Measurements from ENCODE around the gene ASMT. TPM values are rescaled to one million over a fixed set of nuclear protein-coding genes. Genes with fewer than 3 reads are reported as not detected.

ASMT gene
- total RNA-seq, 6 donors from 2014 or later: 2.2 TPM; not detected in 5

GRCh38 chrX:1598021-1598875 lies 16.6 kb upstream of the ASMT start:
- Histone ChIP-seq H3K27ac (no peak overlapping the region), H3K36me3 (peaks cover 74 to 100% (median 95%) of the 10 kb centered on the region in 4 donors), H3K27me3 (no peaks in the 10 kb centered on the region), H3K9me3 (peaks cover 0 to 8% (median 0%) of the 10 kb centered on the region in 4 donors), H3K4me3 (no peak overlapping the region), H3K4me1 (peaks cover 5 to 19% (median 11%) of the 10 kb centered on the region in 4 donors)
- no peak for ATAC-seq (ENCODE audit: low FRiP score in 2 of 2)
- WGBS, 2 donors: 91 to 92% methylated on average over 21 to 43 of the region's 50 CpGs
- no peak for DNase-seq
- TF ChIP-seq EP300 (IDR thresholded peaks at IDR 0.05) (no peak), CTCF (IDR thresholded peaks at IDR 0.05) (no peak), POLR2AphosphoS5 (IDR thresholded peaks at IDR 0.05) (no peak), POLR2A (IDR thresholded peaks at IDR 0.05) (no peak)

GRCh38 chrX:1598876-1599790 lies 15.7 kb upstream of the ASMT start:
- no peak for TF ChIP-seq CTCF (IDR thresholded peaks at IDR 0.05)
- TF ChIP-seq EP300 (IDR thresholded peaks at IDR 0.05): no peak
- TF ChIP-seq POLR2A (IDR thresholded peaks at IDR 0.05): no peak
- TF ChIP-seq POLR2AphosphoS5 (IDR thresholded peaks at IDR 0.05): no peak
- Histone ChIP-seq H3K4me3 (no peak overlapping the region), H3K27ac (no peak overlapping the region), H3K4me1 (peaks cover 0 to 10% (median 4%) of the 10 kb centered on the region in 4 donors), H3K9me3 (peaks cover 0 to 8% (median 0%) of the 10 kb centered on the region in 4 donors), H3K27me3 (no peaks in the 10 kb centered on the region), H3K36me3 (peaks cover 67 to 97% (median 90%) of the 10 kb centered on the region in 4 donors)
- no peak for ATAC-seq (ENCODE audit: low FRiP score in 2 of 2)
- no peak for DNase-seq
- 85 to 93% methylated on average over 24 to 40 of the region's 57 CpGs for WGBS, 2 donors

- TF ChIP-seq POLR2A (IDR thresholded peaks at IDR 0.05) (no peak), EP300 (IDR thresholded peaks at IDR 0.05) (no peak), CTCF (IDR thresholded peaks at IDR 0.05) (no peak)
- Histone ChIP-seq H3K4me1 (peaks cover 0 to 2% (median 0%) of the 10 kb centered on the region in 4 donors), H3K27me3 (no peaks in the 10 kb centered on the region), H3K4me3 (no peak overlapping the region), H3K36me3 (peaks cover 63 to 96% (median 84%) of the 10 kb centered on the region in 4 donors), H3K27ac (no peak overlapping the region), H3K9me3 (peaks cover 0 to 8% (median 0%) of the 10 kb centered on the region in 4 donors)
- WGBS, 2 donors: 94 to 97% methylated on average over 24 to 27 of the region's 36 CpGs
- DNase-seq (no peak), ATAC-seq (ENCODE audit: low FRiP score in 2 of 2) (no peak)
These were observed 15.0 kb upstream of the ASMT start for GRCh38 chrX:1599791-1600405.

GRCh38 chrX:1600406-1601050 lies 14.3 kb upstream of the ASMT start:
- WGBS, 2 donors: 93 to 97% methylated on average over 26 to 35 of the region's 52 CpGs
- Histone ChIP-seq H3K27ac (no peak overlapping the region), H3K4me1 (no peaks in the 10 kb centered on the region), H3K27me3 (no peaks in the 10 kb centered on the region), H3K4me3 (no peak overlapping the region), H3K9me3 (peaks cover 0 to 8% (median 0%) of the 10 kb centered on the region in 4 donors), H3K36me3 (peaks cover 57 to 90% (median 78%) of the 10 kb centered on the region in 4 donors)
- TF ChIP-seq EP300 (IDR thresholded peaks at IDR 0.05) (no peak), CTCF (IDR thresholded peaks at IDR 0.05) (no peak), POLR2AphosphoS5 (IDR thresholded peaks at IDR 0.05) (no peak), POLR2A (IDR thresholded peaks at IDR 0.05) (no peak)
- no peak for DNase-seq
- peak in 1 of 2 donors; percentile 20 for ATAC-seq (ENCODE audit: low FRiP score in 2 of 2)
